ENCODE measurements around the gene MICA.
"Not testable (repeated sequence)": the region's sequence is repeated elsewhere in the genome, so short reads cannot be mapped to it uniquely, and the experiment has no call there.

Gene MICA

GRCh38 chr6:31459864-31460263 is 56.5 kb downstream of the MICA start:
- not testable (repeated sequence) for DNase-seq (ENCODE audit: low read depth, low spot score)

GRCh38 chr6:31460361-31461025 is 57.1 kb downstream of the MICA start:
- DNase-seq (ENCODE audit: low read depth, low spot score) = no peak

GRCh38 chr6:31462026-31462963 is 58.9 kb downstream of the MICA start:
- DNase-seq (ENCODE audit: low read depth, low spot score) = no peak

GRCh38 chr6:31462964-31463870 is 59.8 kb downstream of the MICA start:
- DNase-seq (ENCODE audit: low read depth, low spot score) = peak; percentile 82

GRCh38 chr6:31464252-31465184 is 61.1 kb downstream of the MICA start:
- DNase-seq (ENCODE audit: low read depth, low spot score) = no peak
